ENCODE results near the gene DNASE1L1. TPM values are rescaled to one million over a fixed set of nuclear protein-coding genes. Genes with fewer than 3 reads are reported as not detected.

Gene DNASE1L1, protein sequence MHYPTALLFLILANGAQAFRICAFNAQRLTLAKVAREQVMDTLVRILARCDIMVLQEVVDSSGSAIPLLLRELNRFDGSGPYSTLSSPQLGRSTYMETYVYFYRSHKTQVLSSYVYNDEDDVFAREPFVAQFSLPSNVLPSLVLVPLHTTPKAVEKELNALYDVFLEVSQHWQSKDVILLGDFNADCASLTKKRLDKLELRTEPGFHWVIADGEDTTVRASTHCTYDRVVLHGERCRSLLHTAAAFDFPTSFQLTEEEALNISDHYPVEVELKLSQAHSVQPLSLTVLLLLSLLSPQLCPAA
- polyA plus RNA-seq (ENCODE audit: insufficient read length in 4 of 4): 10 to 100 TPM; 10.1 to 16.5 (median 12.0) TPM

DNA sequence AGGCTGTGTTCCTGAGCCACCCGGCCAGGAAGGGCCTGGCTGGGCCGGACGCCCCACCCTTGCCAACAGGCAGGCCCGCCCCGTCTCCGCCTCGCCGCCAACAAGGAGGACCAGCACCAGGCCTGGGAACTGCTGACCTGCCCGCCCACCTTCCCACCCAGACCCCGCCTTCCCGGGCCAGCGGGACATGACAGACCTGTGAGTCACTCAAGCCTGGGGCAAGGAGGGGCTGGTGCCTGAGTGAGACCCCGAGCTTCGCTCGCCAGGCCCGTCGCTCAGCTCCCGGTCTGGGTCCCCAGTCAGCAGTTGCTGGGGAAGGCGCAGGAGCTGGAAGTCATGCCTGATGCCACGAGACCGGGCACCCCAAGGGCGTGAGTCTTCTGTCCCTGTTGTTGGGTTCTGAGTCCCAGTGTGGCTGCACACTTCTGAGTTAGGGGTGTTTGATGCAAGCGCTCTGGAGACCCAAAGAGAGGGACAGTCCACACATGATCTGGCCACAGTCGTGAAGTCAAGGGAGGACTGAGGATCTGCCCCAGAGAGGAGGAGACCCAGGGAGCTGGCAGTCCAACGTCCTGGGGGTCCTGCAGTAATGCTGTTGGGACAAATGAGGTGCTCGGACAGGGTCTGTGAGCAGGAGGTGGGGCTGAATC, at the start of gene DNASE1L1:
Gene DNASE1L1, minus strand, starts transcription at position 33 of the 650 bp plus-strand sequence. CDS start 3,686 bp downstream, outside the sequence.
- DNase-seq (ENCODE audit: low read depth in 4 of 4, low spot score in 3 of 4): no peak

DNA sequence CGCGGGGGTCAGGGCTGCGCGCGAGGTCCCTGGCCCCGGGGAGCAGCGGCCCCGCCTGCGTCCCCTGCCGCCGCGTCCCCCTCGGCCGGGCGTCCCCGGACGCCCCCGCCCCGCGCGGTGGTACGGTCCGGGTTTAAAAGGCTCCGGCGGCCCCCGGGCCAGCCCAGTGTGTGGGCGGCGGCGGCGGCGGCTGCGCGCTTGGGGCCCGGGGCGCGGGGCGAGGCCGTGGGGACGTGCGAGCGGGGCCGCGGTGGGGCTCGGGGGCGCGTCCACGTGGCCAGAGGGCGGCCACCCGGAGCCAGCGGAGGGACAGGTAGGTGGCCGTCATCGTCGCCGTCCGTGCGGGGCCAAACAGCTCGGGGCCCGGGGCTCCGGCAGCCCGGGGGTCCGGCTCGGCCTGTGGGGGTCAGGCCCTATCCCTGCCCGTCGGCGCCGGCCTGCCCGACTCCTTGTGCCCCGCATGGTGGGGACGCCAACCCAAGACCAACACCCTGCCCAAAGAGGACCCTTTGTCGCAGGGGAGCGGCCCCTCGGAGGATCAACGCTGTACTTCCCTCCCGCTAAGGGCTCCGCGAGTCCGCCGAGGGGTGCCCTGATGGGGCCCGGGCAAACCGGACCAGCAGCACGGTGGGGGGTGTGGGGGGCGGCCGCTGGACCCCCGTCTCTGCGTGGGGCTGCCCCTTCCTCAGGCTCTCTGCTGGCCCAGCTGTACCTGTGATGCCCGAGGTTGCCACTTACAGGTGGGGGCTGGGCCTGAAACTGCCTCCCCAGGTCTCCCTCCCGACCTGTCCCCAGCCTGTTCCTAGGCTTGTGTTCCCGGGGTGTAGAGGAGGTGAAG, 49.3 kb upstream of the DNASE1L1 start, which contains the start of gene PLXNA3:
Gene PLXNA3, plus strand, starts transcription at position 166 of the 838 bp plus-strand sequence. CDS start 1,903 bp downstream, outside the sequence.
- DNase-seq (ENCODE audit: low read depth in 4 of 4, low spot score in 3 of 4): no peak

DNA sequence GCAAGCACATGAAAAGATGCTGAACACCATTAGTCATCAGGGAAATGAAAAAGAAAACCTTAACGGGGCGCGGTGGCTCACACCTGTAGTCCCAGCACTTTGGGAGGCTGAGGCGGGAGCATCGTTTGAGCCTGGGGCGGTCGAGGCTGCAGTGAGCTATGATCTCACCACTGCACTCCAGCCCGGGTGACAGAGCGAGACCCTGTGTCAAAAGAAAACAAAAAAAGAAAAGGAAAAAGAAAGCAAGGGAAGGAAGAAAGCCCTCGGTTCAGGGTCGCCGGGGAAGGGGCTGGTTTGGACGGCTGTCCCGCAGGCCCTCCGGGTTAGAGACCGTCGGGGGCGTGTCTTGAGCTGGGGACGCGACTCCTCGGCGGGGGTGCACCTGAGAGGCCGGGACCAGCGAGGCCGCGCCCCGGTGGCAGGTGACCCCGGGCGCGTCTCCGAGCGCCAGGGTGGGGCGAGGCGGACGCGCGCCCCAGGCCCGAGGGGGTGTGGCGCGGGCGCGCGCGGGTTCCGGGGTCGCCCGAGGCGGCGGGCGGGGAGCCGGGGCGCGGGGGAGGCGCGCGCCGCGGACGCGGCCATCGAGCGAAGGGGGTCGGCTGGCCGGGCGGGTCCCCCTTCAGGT, 48.5 kb upstream of the DNASE1L1 start:
- no peak for DNase-seq (ENCODE audit: low read depth in 4 of 4, low spot score in 3 of 4)

DNA sequence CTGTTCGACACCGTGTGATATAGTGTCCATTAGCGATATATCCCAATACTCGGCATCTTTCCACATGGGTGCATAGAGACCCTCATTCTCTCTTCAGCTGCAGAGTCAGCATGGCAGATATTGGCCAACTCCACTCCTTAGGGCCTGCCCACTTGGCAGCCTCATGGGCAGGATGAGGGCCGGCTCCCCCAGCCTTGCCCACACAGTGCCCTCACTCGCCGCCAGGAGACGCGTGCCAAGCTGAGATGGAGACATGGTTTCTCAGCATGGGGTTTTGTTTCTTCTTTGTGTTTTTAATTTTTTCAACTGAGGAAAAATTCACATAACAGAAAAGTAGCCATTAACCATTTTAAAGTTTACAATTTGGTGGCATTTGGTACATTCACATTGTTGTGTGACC, 43.8 kb upstream of the DNASE1L1 start:
- DNase-seq (ENCODE audit: low read depth in 4 of 4, low spot score in 3 of 4): no peak

DNA sequence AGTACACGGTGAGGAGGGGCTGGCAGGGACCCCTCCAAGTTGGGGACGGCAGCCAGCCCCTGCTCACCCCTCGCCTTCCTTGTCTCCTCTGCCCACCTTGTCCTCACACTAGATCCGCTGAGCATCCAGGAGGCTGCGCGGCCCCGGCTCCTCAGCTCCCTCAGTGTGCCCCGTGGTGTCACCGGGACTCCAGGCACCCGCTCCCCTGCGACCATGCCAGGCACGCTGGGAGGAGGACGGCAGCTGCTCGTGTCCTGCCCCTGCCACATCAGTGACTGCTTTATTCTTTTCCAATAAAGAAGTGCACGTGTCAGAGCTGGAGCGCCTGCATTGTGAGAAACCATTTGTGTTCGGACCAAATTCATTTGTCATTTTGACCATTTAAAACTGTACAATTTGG, 41.3 kb upstream of the DNASE1L1 start:
- DNase-seq (ENCODE audit: low read depth in 4 of 4, low spot score in 3 of 4): no peak

DNA sequence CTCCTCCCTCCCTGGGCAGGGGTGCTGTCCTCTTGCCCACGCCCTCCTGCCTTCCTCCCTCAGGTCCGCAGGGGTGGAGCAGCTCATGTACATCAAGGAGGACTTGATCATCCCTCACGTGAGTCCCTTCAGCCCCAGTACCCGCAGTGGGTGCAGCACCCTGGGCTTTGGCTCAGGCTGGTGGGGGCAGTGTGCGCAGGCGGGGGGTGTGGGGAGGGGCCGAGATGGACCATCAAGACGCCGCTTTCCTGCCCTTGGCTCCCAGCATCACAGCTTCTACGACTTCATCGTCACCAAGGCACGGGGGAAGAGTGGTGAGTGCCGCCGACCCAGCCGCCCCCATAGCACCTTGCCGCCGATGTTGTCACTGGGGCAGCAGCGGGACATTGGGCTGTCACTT, 40.6 kb upstream of the DNASE1L1 start:
- no peak for DNase-seq (ENCODE audit: low read depth in 4 of 4, low spot score in 3 of 4)

DNA sequence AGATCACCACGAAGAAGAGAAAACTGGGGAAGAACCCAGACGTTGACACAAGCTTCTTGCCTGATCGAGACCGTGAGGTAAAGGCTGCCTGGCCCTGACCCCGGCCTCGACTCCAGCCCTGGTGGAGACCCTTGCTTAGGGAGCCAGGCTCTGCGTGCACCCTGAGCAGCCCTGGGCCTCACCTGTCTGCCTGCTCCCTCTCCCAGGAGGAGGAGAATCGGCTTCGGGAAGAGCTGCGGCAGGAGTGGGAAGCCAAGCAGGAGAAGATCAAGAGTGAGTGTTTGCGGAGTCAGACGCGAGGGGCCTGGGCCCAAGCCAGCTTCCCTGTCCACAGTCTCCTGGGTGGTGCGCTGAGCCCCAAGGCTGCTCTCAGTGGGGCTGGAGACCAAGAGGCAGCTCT, 39.4 kb upstream of the DNASE1L1 start:
- DNase-seq (ENCODE audit: low read depth in 4 of 4, low spot score in 3 of 4): no peak

DNA sequence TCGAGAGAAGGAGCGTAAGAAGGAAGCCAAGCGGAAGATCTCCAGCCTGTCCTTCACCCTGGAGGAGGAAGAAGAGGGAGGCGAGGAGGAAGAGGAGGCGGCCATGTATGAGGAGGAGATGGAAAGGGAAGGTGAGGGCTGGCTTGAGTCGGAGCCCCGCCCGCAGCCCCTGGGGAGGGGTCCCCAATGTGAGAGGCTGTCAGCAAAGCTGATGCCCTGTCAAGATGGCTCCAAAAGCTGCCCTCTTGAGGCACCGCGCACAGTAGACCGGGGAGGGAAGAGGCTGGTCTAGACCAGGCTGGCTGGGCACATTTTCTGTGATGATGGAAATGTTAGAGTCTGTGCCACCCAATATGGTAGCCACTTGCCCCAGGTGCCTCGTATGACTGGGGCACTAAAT, 37.4 kb upstream of the DNASE1L1 start:
- DNase-seq (ENCODE audit: low read depth in 4 of 4, low spot score in 3 of 4): no peak

DNA sequence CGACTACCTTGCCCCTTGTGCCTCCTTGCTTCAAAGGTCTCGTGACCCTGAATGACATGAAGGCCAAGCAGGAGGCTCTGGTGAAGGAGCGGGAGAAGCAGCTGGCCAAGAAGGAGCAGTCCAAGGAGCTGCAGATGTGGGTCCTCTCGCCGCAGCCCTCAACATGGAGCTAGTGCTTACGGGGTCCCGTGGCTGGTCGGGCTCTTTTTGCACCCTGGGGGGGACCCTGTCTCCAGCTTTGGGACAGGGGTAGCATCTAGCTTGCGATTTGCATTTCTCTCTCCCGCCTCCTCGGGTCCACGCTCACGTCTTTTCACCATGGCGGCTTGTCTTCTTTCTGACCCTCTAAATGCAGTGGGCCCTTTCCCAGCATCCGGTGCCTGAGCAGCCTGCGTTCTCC, 36.7 kb upstream of the DNASE1L1 start:
- no peak for DNase-seq (ENCODE audit: low read depth in 4 of 4, low spot score in 3 of 4)

DNA sequence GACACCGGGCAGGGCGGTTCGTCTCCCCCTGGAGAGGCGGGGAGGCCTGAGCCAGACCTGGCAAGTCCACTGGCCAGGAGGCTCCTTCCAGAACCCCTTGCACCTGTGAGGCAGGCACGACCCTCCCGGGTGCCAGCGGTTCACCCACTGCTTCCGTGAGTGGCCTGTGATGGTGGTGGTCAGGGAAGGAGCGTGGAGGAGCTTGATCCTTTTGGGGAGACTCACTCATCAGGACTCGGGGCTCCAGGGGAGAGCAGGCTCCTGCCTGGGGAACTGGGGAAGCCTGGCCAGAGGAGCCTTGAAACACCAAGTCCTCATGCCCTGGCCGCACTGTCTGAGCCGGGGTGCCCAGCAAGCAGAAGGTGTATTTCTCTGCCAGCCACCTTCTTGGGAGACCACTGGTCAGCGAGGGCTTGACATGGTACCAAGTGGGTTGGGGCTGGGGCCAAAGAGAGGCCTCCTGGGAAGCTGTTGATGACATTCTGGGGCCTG, 35.7 kb upstream of the DNASE1L1 start:
- no peak for DNase-seq (ENCODE audit: low read depth in 4 of 4, low spot score in 3 of 4)

DNA sequence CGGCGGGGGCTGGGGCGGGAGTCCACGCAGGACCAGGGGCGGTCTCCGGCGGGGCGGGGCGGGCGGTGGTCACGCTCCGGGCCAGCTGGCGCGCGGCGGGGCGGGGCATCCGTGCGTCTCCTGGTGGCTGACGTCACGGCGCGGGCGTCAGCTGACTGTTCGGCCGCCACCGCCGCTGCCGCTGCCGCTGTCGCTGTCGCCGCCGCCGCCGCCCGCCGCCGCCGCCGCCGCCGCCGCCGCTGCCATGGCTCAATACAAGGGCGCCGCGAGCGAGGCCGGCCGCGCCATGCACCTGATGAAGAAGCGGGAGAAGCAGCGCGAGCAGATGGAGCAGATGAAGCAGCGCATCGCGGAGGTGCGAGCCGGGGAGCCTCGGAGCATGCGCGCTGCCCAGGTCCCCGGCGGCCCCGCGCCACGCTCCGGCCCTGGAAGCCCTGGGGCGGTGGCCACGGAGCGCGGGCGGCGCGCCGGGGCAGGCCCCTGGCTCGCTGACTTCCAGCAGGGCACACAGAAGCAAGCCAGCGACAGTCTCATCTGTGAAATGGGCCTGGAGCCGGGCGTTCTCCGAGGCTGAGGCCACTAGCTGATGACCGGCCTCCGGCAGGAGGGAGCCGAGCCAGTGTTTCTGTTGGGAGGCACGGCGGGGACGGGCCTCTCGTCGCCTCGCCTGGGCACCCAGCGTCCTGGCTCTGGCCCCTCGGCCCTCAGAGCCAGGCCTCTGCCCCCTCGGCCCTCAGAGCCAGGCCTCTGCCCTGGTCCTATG, 35.1 kb upstream of the DNASE1L1 start, which contains the start of gene FAM50A:
Gene FAM50A, plus strand, starts transcription at position 150 of the 763 bp plus-strand sequence. Its CDS starts 95 bp downstream, at position 245.
- no peak for DNase-seq (ENCODE audit: low read depth in 4 of 4, low spot score in 3 of 4)

DNA sequence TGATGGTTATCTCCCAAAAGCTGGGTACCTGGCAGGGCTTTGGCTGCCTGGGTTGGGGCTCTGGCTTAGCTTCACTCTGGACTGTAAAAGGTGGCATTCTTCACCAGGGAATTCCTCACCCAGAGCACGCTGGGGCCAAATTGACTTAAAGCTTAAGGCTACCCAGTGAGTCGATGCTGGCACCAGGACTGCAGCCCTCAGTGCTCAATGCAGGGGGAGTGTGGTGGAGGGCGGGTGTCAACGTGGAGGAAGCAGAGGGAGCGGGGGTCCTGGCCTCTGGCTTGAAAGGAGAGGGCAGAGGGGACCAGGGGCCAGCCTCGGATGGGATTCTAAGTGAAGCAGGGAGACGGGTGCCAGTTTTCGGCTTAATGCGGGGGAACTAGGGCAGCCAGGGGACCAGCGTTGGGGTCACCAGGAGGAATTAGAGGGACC, 34.4 kb upstream of the DNASE1L1 start:
- DNase-seq (ENCODE audit: low read depth in 4 of 4, low spot score in 3 of 4): no peak

DNA sequence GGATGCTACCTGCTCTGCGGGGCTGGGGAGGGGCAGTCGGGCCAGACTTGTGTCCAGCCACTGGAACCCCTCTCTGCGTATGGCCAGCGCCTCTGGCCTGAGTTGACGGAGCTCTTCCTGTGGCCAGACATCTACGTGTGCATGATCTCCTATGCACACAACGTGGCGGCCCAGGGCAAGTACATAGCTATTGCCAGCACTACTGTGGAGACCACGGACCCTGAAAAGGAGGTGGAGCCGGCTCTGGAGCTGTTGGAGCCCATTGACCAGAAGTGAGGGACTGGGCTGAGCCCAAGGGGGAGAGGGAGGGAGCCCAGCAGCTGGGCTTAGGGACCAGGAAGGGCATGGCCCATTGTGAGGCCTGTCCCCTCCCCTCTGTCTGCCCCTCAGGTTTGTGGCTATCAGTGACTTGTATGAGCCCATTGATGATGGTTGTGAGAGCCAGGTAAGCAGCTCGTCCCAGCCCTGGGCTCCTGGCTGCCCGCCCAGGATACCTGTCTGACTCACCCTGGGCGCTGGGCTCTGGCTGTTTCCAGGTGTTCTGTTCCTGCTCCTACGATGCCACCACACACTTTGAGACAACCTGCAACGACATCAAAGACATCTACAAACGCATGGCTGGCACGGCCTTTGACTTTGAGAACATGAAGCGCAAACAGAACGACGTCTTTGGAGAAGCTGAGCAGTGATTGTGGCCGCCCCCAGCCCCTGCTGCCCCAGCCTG, 33.1 kb upstream of the DNASE1L1 start:
- no peak for DNase-seq (ENCODE audit: low read depth in 4 of 4, low spot score in 3 of 4)

DNA sequence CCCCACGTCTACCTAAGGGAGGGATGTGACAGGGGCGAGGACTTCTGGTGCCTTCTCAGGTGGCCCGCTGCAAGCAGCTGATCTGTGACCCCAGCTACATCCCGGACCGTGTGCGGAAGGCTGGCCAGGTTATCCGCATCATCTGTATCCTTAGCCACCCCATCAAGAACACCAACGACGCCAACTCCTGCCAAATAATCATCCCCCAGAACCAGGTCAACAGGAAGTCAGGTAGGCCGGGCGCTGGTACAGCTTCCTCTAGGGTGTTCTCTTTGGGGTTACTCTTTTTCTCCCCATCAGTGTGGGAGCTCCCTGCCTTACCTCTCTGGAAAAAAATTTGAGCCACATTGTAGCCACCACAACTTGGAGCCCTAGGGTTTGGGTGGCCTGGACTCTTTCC, 32.5 kb upstream of the DNASE1L1 start:
- no peak for DNase-seq (ENCODE audit: low read depth in 4 of 4, low spot score in 3 of 4)

DNA sequence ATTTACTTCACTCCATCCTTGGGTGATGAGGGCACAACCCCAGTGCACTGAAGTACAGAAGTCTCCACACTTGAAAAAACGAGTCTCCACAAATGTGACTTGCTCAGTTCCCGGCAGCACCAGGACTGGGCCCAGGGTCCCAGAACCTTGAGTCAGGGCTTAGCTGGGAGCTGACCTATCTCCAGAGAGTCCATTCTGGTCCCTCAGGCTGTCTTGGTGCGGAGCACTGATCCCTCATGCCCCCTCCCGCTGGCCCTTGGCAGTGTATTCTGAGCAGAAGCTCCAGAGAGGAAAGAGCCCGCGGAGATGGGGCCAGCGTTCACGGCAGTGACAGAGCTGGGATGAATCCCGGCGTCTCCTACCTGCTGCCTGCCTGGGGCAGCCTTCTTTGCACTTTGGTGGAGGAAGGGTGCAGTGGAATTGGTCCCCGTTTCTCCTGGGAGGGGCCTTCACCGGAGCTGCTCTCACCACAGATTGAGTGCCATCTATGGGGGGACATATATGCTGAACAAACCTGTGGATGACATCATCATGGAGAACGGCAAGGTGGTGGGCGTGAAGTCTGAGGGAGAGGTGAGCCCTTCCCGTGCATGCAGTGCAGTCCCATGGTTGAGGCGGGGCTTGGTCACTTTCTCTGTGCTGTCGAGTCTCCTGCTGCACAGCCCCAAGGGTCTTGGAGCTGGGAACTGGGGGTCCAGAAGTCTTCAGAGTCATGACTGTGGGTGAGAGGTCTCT, 31.7 kb upstream of the DNASE1L1 start:
- DNase-seq (ENCODE audit: low read depth in 4 of 4, low spot score in 3 of 4): no peak

DNA sequence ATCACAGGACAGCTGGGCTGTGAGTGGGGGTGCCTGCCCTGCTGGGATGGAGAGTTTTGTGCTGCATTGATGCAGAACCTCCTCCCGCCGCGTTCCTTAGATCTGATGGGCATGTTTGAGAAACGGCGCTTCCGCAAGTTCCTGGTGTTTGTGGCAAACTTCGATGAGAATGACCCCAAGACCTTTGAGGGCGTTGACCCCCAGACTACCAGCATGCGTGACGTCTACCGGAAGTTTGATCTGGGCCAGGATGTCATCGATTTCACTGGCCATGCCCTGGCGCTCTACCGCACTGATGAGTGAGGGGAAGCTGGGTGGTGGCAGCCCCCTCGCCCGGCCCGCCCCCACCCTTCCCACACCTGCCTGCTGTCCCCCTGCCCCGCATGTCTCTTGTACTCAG, 30.8 kb upstream of the DNASE1L1 start:
- DNase-seq (ENCODE audit: low read depth in 4 of 4, low spot score in 3 of 4): no peak

DNA sequence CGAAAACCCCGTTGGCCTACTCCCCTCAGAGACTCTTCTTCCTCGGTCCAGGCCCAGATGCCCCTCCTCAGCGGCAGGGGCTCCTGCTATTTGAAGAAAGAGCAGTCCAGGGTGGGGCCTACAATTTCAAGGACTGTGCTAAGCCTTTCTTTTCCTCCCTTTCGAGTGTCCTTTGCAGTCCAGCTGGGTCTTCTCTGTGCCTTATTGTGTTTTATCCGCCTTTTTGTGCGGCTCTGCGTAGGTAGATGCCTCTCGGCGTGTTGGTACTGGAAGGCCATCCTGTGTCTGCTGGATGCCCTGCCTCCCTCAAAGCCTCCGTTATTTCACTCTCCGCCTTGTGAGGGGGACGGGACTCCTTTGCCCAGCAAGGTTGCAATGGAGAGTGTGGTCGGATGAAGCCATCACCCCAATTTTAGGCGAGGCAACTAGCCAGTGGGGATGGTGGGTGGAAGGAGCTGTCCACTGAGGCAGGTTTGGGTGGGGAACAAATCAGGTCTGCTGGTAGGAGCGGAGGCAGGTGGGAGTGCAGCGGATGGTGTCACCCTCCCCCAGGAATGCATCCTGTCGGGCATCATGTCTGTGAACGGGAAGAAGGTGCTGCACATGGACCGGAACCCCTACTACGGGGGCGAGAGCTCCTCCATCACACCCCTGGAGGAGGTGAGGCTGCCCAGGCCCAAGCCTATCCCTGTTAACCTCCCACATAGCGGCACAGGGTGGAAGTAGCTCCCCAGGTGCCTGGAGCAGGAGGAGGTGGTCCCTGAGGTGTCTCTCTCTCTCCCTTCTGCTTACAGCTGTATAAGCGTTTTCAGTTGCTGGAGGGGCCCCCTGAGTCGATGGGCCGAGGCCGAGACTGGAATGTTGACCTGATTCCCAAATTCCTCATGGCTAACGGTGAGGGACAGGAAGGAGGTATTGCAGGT, 29.2 kb upstream of the DNASE1L1 start:
- DNase-seq (ENCODE audit: low read depth in 4 of 4, low spot score in 3 of 4): no peak
